GM12878 (cell line): ENCODE results near the gene PTPRN2. TPM values are rescaled to one million over a fixed set of nuclear protein-coding genes. Genes with fewer than 3 reads are reported as not detected.

ENCODE experiments used
- ATAC-seq: fragments of 200-7000 bp; cut with Tn5 transposase; 3 replicates; pipeline ENCODE4 v1.9.1; 2020; ENCODE audit warnings: mild to moderate bottlenecking, moderate library complexity
- BruUV-seq: library from RNA; stranded (reverse); fragments of 400-500 nt; replicated peaks from 2 replicates; lab custom pipeline; 2021; lab: Mats Ljungman, UMichigan
- CTCF ChIA-PET: fragments of 300-600 bp; sonication (Branson Sonifier 250); formaldehyde crosslinking; extraction: SDS; loops from one replicate; lab custom pipeline; 2021; ENCODE audit warnings: inconsistent platforms; lab: Yijun Ruan, JAX
- POLR2A ChIA-PET: fragments of 350-600 bp; formaldehyde crosslinking; extraction: SDS; loops from one replicate; lab custom pipeline; 2021; ENCODE audit warnings: inconsistent platforms; lab: Charles Lee
- RAD21 ChIA-PET: fragments of 300-600 bp; sonication (Branson Sonifier 250); formaldehyde crosslinking; loops from one replicate; lab custom pipeline; 2023; ENCODE audit warnings: antibody characterized with exemption; ENCODE audit not compliant: unreplicated experiment; lab: Charles Lee
- SMC1A ChIA-PET: fragments of 300-600 bp; sonication (Branson Sonifier 250); formaldehyde crosslinking; loops from one replicate; lab custom pipeline; 2023; ENCODE audit not compliant: unreplicated experiment, uncharacterized antibody; lab: Charles Lee
- DNase-seq: peaks from one replicate; pipeline ENCODE4 v3.0.0-alpha.2; 2011; ENCODE audit warnings: low read depth, low spot score
- FAIRE-seq: peaks from 3 replicates; lab custom pipeline; 2011; peaks lifted over from hg19 to GRCh38; lab: Jason Lieb, UNC
- H2AFZ ChIP-seq: 2 replicates; pipeline ENCODE4 v1.6.0; 2011; ENCODE audit warnings: low read depth, low read length, control low read depth; ENCODE audit not compliant: control insufficient read depth
- H3K27ac ChIP-seq: 2 replicates; pipeline ENCODE4 v1.5.1; 2011; ENCODE audit warnings: control low read depth; ENCODE audit not compliant: control insufficient read depth, insufficient read depth
- H3K27me3 ChIP-seq, 2 experiments: replicated peaks in 1 of 2; 2 replicates each; pipeline versions ENCODE4 v1.6.0 to v1.6.1; 2011; ENCODE audit warnings: low read length in 1 of 2; ENCODE audit not compliant: control insufficient read depth in 2 of 2, insufficient read depth in 2 of 2
- H3K36me3 ChIP-seq, 2 experiments: 2 replicates each; pipeline ENCODE4 v1.5.1; 2011; ENCODE audit warnings: low read length in 1 of 2; ENCODE audit not compliant: control insufficient read depth in 2 of 2, insufficient read depth in 2 of 2
- H3K4me1 ChIP-seq: 2 replicates; pipeline ENCODE4 v1.6.1; 2011; ENCODE audit warnings: mild to moderate bottlenecking, low read length, moderate library complexity, mixed read lengths; ENCODE audit not compliant: control insufficient read depth, insufficient read depth
- H3K4me2 ChIP-seq: 2 replicates; pipeline ENCODE4 v1.6.0; 2011; ENCODE audit warnings: control low read depth; ENCODE audit not compliant: control insufficient read depth, insufficient read depth
- H3K4me3 ChIP-seq: fragments of 200-600 bp; sonication (generic); 2 replicates; pipeline ENCODE4 v1.5.1; 2016
- H3K79me2 ChIP-seq: 2 replicates; pipeline ENCODE4 v1.6.0; 2011; ENCODE audit warnings: low read length; ENCODE audit not compliant: control insufficient read depth, insufficient read depth
- H3K9ac ChIP-seq: 2 replicates; pipeline ENCODE4 v1.8.0; 2011; ENCODE audit warnings: low read length, control low read depth, mixed read lengths; ENCODE audit not compliant: control insufficient read depth, insufficient read depth
- H3K9me3 ChIP-seq: replicated peaks from 3 replicates; pipeline ENCODE4 v1.5.1; 2011; ENCODE audit warnings: mild to moderate bottlenecking, low read length; ENCODE audit not compliant: control insufficient read depth, insufficient read depth
- H4K20me1 ChIP-seq: 2 replicates; pipeline ENCODE4 v1.6.0; 2011; ENCODE audit not compliant: control insufficient read depth, insufficient read depth
- E4F1 ChIP-seq: fragments of 450-650 bp; IDR thresholded peaks from 2 replicates; pipeline ENCODE4 v1.6.1; 2018; ENCODE audit warnings: borderline replicate concordance, mild to moderate bottlenecking; ENCODE audit not compliant: partially characterized antibody
- EGR1 ChIP-seq, 2 experiments: IDR thresholded peaks; 1 replicate in 1 of 2; 2 replicates in 1 of 2; pipeline ENCODE4 v1.6.1; 2011 to 2012; ENCODE audit warnings: low read depth in 2 of 2, low read length in 2 of 2, borderline replicate concordance in 1 of 2, mild to moderate bottlenecking in 1 of 2, moderate library complexity in 1 of 2
- SMAD5 ChIP-seq: IDR thresholded peaks from 2 replicates; pipeline ENCODE4 v1.6.1; 2016; ENCODE audit warnings: antibody characterized with exemption, low read depth
- SUPT20H ChIP-seq: IDR thresholded peaks from 2 replicates; pipeline ENCODE4 v1.6.1; 2011; ENCODE audit warnings: low read depth, mild to moderate bottlenecking, low read length, moderate library complexity, borderline replicate concordance; ENCODE audit not compliant: control insufficient read depth
- USF1 ChIP-seq: IDR thresholded peaks from 2 replicates; pipeline ENCODE4 v1.6.1; 2011; ENCODE audit warnings: borderline replicate concordance, low read depth, mild to moderate bottlenecking, moderate library complexity, mixed read lengths, low read length; ENCODE audit not compliant: insufficient read depth; ENCODE audit errors: extremely low read length
- WRNIP1 ChIP-seq: IDR thresholded peaks from 2 replicates; pipeline ENCODE4 v1.6.1; 2011; ENCODE audit warnings: low read depth, low read length, improper control_type of control experiment, borderline replicate concordance
- ZBTB11 ChIP-seq: fragments of 450-650 bp; formaldehyde crosslinking; IDR thresholded peaks from 2 replicates; pipeline ENCODE4 v1.5.0; 2022; ENCODE audit warnings: mild to moderate bottlenecking, missing genetic modification characterization
- ZNF622 ChIP-seq: fragments of 450-650 bp; IDR thresholded peaks from 2 replicates; pipeline ENCODE4 v1.6.1; 2017; ENCODE audit warnings: mild to moderate bottlenecking, inconsistent platforms
- WGBS: methylation state at CpG from one replicate; pipeline ENCODE4 v1.1.6; 2016; ENCODE audit warnings: low lambda C conversion rate; ENCODE audit not compliant: insufficient replicate concordance, insufficient coverage; ENCODE audit errors: missing lambda C conversion rate; 5-methylcytosine and 5-hydroxymethylcytosine counted together
- in situ Hi-C: fragments of 300-500 bp; cut with MboI; formaldehyde crosslinking; loops from 9 replicates; pipeline ENCODE4 v1.14.3; 2018; ENCODE audit warnings: mixed read lengths
- intact Hi-C: fragments of 100-400 bp; cut with micrococcal nuclease; formaldehyde crosslinking; loops from one replicate; pipeline ENCODE4 v1.14.2; 2022; ENCODE audit not compliant: unreplicated experiment
- polyA plus RNA-seq, 11 experiments: library from polyadenylated mRNA; depleted of rRNA in 4 of 11; unstranded in 6 of 11; stranded (reverse) in 5 of 11; fragments of >200 nt; fragmentation: Nextera tagmentation in 4 of 11; fragmentation: Illumina TruSeq in 1 of 11; extraction: Ambion mirVana in 4 of 11; extraction: Trizol in 1 of 11; gene quantifications; 1 replicate in 1 of 11; 2 replicates in 10 of 11; pipeline versions ENCODE4 v1.2.1 to v1.2.3, GENCODE V29; 2011 to 2016; ENCODE audit warnings: inconsistent platforms in 2 of 11, missing spikeins in 2 of 11, low read depth in 1 of 11
- total RNA-seq, 4 experiments: library from RNA; depleted of rRNA in 3 of 4; stranded (reverse); fragments of >200 nt in 3 of 4; fragmentation: Illumina TruSeq in 1 of 4; extraction: Trizol in 1 of 4; gene quantifications; 2 replicates each; pipeline versions ENCODE4 v1.2.1 to v1.2.3, GENCODE V29; 2013 to 2021

Gene PTPRN2
- total and polyA plus RNA-seq, 10 of the 15 experiments (the other 5 are each of a cell fraction or from before 2014, with no cell fraction given) = 5.4 TPM; not detected in 9

GRCh38 chr7:157849341-157849596 lies 738.4 kb downstream of the PTPRN2 start:
- ChIA-PET SMC1A (no interaction called here), CTCF (no interaction called here), RAD21 (no interaction called here), POLR2A (no interaction called here)
- TF ChIP-seq ZBTB11 (CRISPR knock-in tag) = no peak
- Histone ChIP-seq H2AFZ (no peak overlapping the region), H3K9ac (no peak overlapping the region), H3K4me2 (no peak overlapping the region), H3K27me3 (no peaks in the 10 kb centered on the region), H3K27ac (no peak overlapping the region), H4K20me1 (no peaks in the 10 kb centered on the region), H3K9me3 (peaks cover 2% of the 10 kb centered on the region; the same call in 1 of the 3 replicates), H3K4me1 (no peaks in the 10 kb centered on the region), H3K36me3 (no peaks in the 10 kb centered on the region), H3K4me3 (no peak overlapping the region), H3K79me2 (no peaks in the 10 kb centered on the region)
- in situ Hi-C loops (no loop called here), intact Hi-C loops (no loop called here)
- DNase-seq = no peak
- 27% methylated on average over 6 of the region's 6 CpGs for WGBS
- no peak for ATAC-seq
- FAIRE-seq = no peak
- no TSS peak for BruUV-seq

GRCh38 chr7:157848508-157849340 lies 738.9 kb downstream of the PTPRN2 start:
- in situ Hi-C loops (no loop called here), intact Hi-C loops (no loop called here)
- no TSS peak for BruUV-seq
- WGBS = 47% methylated on average over 32 of the region's 32 CpGs
- DNase-seq = no peak
- Histone ChIP-seq H3K4me2 (no peak overlapping the region), H3K9ac (no peak overlapping the region), H3K4me1 (no peaks in the 10 kb centered on the region), H2AFZ (no peak overlapping the region), H3K36me3 (no peaks in the 10 kb centered on the region), H3K4me3 (no peak overlapping the region), H4K20me1 (no peaks in the 10 kb centered on the region), H3K9me3 (no peaks in the 10 kb centered on the region; the same call in 2 of the 3 replicates), H3K27me3 (no peaks in the 10 kb centered on the region), H3K79me2 (no peaks in the 10 kb centered on the region), H3K27ac (no peak overlapping the region)
- no peak for ATAC-seq
- ChIA-PET SMC1A (no interaction called here), CTCF (no interaction called here), POLR2A (no interaction called here), RAD21 (no interaction called here)
- FAIRE-seq = no peak
- TF ChIP-seq SMAD5 (no peak), ZNF622 (no peak), SUPT20H (no peak), EGR1 (IDR thresholded peaks at IDR 0.05; ENCODE audit: borderline replicate concordance in 1 of 2, low read depth in 2 of 2, low read length in 2 of 2) (no peak), E4F1 (no peak), USF1 (no peak), WRNIP1 (no peak)
